GM10266 (cell line): Measurements from ENCODE around the gene MICAL2.

Experiments used
- DNase-seq: peaks from one replicate; pipeline ENCODE4 v3.0.0; 2012; ENCODE audit errors: extremely low spot score
- TF ChIP-seq, protein P1 (sequence below): IDR thresholded peaks from 2 replicates; pipeline ENCODE4 v1.5.1; 2012; ENCODE audit warnings: mild to moderate bottlenecking, low read depth; ENCODE audit not compliant: control insufficient read depth, insufficient read depth; ENCODE audit errors: missing control alignments

The MICAL2 gene

DNA sequence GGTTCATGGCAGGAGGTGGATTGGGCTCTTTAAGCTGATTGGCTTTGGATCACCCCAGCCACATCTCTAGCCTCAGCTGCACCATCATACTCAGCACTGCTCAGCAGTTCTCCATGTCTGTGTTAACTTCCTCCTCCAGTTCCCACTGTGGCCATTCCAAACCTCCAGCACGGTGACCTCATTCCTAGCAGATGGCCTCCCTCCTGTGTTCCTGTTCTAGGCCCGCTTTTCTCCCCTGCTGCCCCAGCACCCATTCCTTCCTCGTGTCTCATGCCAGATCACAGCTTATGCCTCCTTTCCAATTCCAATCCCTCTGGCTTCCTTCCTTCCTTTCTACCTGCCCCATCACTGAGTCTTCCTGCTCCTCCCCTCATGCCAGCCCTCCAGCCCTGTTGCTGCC, 96.1 kb downstream of the MICAL2 start:
- DNase-seq, result no peak
- TF ChIP-seq, protein P1, sequence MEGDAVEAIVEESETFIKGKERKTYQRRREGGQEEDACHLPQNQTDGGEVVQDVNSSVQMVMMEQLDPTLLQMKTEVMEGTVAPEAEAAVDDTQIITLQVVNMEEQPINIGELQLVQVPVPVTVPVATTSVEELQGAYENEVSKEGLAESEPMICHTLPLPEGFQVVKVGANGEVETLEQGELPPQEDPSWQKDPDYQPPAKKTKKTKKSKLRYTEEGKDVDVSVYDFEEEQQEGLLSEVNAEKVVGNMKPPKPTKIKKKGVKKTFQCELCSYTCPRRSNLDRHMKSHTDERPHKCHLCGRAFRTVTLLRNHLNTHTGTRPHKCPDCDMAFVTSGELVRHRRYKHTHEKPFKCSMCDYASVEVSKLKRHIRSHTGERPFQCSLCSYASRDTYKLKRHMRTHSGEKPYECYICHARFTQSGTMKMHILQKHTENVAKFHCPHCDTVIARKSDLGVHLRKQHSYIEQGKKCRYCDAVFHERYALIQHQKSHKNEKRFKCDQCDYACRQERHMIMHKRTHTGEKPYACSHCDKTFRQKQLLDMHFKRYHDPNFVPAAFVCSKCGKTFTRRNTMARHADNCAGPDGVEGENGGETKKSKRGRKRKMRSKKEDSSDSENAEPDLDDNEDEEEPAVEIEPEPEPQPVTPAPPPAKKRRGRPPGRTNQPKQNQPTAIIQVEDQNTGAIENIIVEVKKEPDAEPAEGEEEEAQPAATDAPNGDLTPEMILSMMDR, result no peak

DNA sequence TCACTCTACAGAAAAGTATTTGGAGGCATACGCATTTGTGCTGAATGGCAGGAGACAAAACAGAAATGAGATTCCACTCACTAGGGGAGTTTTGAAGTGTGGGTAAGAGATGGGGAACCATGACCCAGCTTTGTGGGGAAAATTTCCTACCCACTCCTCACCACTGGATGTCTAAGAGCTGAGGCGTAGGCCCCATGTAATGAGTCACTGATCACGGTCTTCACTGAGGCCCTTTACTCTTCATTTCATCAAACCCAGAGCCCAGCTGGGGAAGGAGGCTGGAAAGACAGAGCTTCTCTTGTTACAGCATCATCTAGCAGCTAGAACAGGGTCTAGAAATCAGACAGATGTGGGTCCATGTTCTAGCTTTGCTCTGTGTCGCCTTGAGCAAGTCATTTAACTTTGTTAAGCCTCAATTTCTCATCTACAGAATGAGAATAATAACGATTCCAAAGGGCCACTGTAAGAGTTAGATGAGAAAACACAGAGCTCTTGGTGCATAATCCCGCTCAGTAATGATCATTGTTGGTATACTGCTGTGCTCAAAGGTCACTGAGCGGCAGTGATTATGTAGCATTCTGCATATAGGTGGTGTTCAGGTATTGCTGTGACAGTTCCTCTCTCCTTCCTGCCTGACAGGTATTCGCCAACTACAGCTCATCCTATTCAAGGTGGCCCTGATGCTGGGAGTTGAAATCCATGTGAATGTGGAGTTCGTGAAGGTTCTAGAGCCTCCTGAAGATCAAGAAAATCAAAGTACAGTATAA, 97.2 kb downstream of the MICAL2 start:
- DNase-seq, result no peak
- TF ChIP-seq, protein P1, result no peak

DNA sequence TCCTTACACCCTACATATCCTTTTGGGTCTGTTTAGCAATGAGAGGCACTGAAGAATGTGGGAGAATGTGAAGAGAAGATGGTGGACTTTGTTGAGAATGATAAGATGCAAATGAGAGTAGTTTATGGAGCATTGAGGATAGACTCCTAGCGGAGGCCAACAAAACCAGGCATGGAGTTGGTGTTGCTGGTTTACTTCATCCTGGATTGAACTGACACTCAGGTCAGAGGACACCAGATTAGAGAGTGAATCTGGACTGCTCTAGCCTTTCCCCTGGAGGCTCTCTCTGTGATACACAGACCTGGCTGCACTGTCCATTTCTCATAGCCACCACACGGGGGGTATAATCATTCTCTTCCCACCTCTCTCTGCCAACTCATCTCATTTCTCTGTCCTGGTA, 98.7 kb downstream of the MICAL2 start:
- no peak for DNase-seq
- TF ChIP-seq, protein P1, result no peak

DNA sequence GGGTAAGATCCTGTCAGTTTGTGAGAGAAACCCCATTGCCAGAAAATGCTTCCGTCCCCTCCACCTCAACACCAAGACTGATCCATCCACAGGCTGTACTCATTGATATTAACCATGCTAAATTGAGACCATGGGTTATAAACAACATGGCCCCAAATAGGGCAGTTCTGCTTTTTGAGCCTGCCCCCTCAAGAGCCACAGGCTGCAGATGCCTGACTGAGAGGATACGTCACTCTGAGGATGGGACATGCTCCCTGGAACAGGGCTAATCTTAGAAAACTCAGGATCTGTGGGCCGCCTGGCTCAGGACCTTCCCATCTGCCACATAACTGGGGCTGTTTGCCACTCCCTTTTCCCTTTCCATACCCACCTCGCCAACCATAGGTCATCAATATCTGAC, 99.8 kb downstream of the MICAL2 start:
- DNase-seq, result no peak
- TF ChIP-seq, protein P1, result no peak

DNA sequence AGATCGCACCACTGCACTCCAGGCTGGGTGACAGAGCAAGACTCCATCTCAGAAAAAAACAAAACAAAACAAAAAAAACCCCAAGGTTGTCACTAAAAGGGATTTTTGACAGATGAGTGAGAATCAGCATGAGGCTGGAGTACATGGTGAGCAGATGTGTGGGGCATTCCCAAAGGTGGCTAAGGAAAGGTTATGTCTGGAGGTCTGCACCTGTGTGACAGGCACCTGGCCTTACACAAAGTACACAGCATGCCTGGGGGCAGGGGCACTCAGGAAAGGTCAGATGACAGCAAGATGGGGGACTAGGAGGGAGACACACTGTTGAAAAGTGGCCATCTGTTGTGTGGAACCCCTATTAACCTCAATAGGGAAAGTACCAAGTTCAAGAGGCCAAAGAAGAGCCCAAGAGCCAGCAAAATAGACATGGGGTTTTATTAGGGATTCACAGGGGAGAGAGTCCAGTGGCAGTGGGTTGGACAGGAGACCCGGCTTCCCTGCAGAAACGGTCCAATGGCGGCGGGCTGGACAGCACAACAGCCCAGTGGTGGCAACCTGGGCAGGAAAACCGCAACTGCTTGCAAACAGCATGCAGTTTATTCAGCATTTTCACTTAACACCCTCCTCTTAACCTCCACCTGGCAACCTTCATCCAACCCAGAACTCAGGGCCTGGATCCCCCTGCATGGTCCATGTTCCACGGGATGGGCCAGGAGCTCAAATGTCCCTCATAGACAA, 101.1 kb downstream of the MICAL2 start:
- DNase-seq, result no peak
- TF ChIP-seq, protein P1, result no peak

DNA sequence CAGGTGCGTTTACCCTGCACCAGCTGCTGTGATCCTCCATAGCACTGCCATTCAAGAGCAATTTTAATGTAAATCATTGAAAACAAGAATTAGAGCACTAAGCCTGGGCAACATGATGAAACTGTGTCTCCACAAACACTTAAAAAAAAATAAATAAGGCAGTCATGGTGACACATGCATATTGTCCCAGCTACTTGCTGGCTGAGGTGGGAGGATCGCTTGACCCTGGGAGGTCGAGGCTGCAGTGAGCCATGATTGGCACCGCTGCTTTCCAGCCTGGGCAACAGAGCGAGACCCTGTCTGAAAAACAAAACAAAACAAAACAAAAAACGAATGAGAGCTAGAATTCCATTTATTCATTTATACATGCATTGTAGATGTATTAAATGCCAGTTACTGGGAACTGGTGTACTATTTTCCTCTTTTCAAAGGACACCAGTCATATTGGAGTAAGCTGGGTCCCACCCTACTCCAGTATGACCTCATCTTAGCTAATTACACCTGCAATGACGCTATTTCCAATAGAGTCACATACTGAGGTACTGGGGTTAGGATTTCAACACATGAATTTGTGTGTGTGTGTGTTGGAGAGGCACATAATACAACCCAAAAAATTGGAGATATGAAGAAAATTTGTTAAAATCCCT, 101.9 kb downstream of the MICAL2 start:
- DNase-seq, result no peak

More for the DNA sequence above, 101.9 kb downstream of the MICAL2 start:
- TF ChIP-seq, protein P1, result no peak
